Heart right ventricle (tissue), 16 donors: ENCODE results near the gene SMAP1. TPM values are rescaled to one million over a fixed set of nuclear protein-coding genes. Genes with fewer than 3 reads are reported as not detected.
A peak's percentile ranks its signal among the peaks of the same experiment; 100 is the strongest.

Experiments used
- ATAC-seq, 8 donors: fragments of 200-7000 bp; cut with Tn5 transposase; one replicate each; pipeline ENCODE4 v1.9.1; 2020; ENCODE audit warnings: mild to moderate bottlenecking in 8 of 8, moderate library complexity in 8 of 8, moderate number of reproducible peaks in 1 of 8
- DNase-seq, 2 donors: peaks; one replicate each; pipeline ENCODE4 v3.0.0-alpha.2; 2020
- H3K27ac ChIP-seq, 10 donors: fragments of 200-600 bp; sonication (generic) in 2 of 10; one replicate each; pipeline versions ENCODE4 v1.5.0 to v1.8.0; 2020 to 2022; ENCODE audit warnings: mild to moderate bottlenecking in 3 of 10
- H3K27me3 ChIP-seq, 7 donors: fragments of 200-600 bp; one replicate each; pipeline ENCODE4 v1.8.0; 2021 to 2022; ENCODE audit warnings: mild to moderate bottlenecking in 2 of 7
- H3K36me3 ChIP-seq, 9 donors: fragments of 200-600 bp; sonication (generic) in 1 of 9; one replicate each; pipeline versions ENCODE4 v1.5.0 to v1.8.0; 2020 to 2022; ENCODE audit warnings: mild to moderate bottlenecking in 2 of 9
- H3K4me1 ChIP-seq, 9 donors: fragments of 200-600 bp; sonication (generic) in 1 of 9; one replicate each; pipeline versions ENCODE4 v1.5.0 to v1.8.0; 2020 to 2022; ENCODE audit warnings: mild to moderate bottlenecking in 4 of 9
- H3K4me3 ChIP-seq, 10 donors: fragments of 200-600 bp; sonication (generic) in 2 of 10; one replicate each; pipeline versions ENCODE4 v1.5.0 to v1.8.0; 2020 to 2022; ENCODE audit warnings: mild to moderate bottlenecking in 7 of 10, moderate library complexity in 2 of 10
- H3K9me3 ChIP-seq, 11 donors: fragments of 200-600 bp in 10 of 11; sonication (generic) in 2 of 11; one replicate each; pipeline versions ENCODE4 v1.5.0 to v1.8.0; 2013 to 2022; ENCODE audit warnings: mild to moderate bottlenecking in 2 of 11, control low read depth in 1 of 11, moderate library complexity in 1 of 11
- CTCF ChIP-seq, 9 donors: fragments of 200-600 bp; sonication (generic) in 2 of 9; IDR thresholded peaks; one replicate each; pipeline versions ENCODE4 v1.5.0 to v1.8.0; 2021 to 2022; ENCODE audit warnings: antibody characterized with exemption in 9 of 9, mild to moderate bottlenecking in 5 of 9, moderate library complexity in 1 of 9
- WGBS, 2 donors: extraction: QIAGEN DNeasy Blood & Tissue Kit; methylation state at CpG; one replicate each; pipeline ENCODE4 v1.1.7; 2013; ENCODE audit warnings: inconsistent platforms in 1 of 2; 5-methylcytosine and 5-hydroxymethylcytosine counted together
- intact Hi-C, 10 donors: fragments of 100-400 bp; cut with DNase I; formaldehyde crosslinking; loops; one replicate each; pipeline versions ENCODE4 v1.11.1 to v1.14.2; 2022
- long read RNA-seq, 3 donors: library from polyadenylated mRNA; unstranded; transcript quantifications; one replicate each; pipeline ENCODE4 v2.0.0, GENCODE V29; 2020 to 2021
- polyA plus RNA-seq, 2 donors: library from polyadenylated mRNA; stranded (reverse); fragments of 200-250 nt; gene quantifications; one replicate each; pipeline ENCODE4 v1.2.3, GENCODE V29; 2013
- total RNA-seq, 10 donors: library from RNA; stranded (reverse); fragmentation: NEBNext Ultra II Directional in 3 of 10; extraction: Animal tissue kit (Norgen Biotek cat#: 25700) in 3 of 10; gene quantifications; one replicate each; pipeline versions ENCODE4 v1.2.1 to v1.2.4, GENCODE V29; 2021 to 2023
- donor health status: Arrhythmogenic right ventricular cardiomyopathy.
- donor health status: ischemic (EF 13 %, LVEDD 7.1; RV severe dilation, severe dysfunction).
- donor health status: healthy with polysubstance abuse.
- donor health status: DM: no; HTN: yes; CAD: no.
- donor health status: DM: no; HTN: no; CAD: no.
- donor health status: ischemic (EF 25% LVEDD 6.9; RV normal size, moderate dysfunction).
- donor health status: ischemic (EF 25% LVEDD 5.7; RV mildly dilated, moderate dysfunction).
- donor health status: healthy.
- donor health status: DM: yes; HTN: yes; CAD: no.
- donor health status: Ischemic cardiomyopathy.
- donor health status: ischemic (EF 35%, LVEDD 5.7; RV mildly dilated, moderate dysfunction).
- donor health status: nonischemic (EF 11% LVEDD 7.7; RV severe dilation, severe dysfunction).
- donor health status: DM: yes; HTN: yes; CAD: no.
- donor health status: PGD.
- donor health status: ischemic (EF 29% LVEDD 5.4; RV normal size, mild dysfunction).
- donor health status: nonischemic (EF 23%, LVEDD 6.1; RV moderate dilation, normal function).

SMAP1 gene
- total RNA-seq (10 to 100 TPM; 28.7 to 36.3 (median 31.0) TPM), polyA plus RNA-seq (10 to 100 TPM; 12.8 to 22.8 TPM)
- long read RNA-seq, donor 1, transcript SMAP1-203 (11 exons, 3,333 nt), result major isoform, 40 of 63 reads
- long read RNA-seq, donor 1, partial matches to known transcripts, result 8 of 63 reads
- long read RNA-seq, donor 1, other reads (novel, unspliced or antisense), result 14 of 63 reads
- long read RNA-seq, donor 2, transcript SMAP1-203 (11 exons, 3,333 nt), result major isoform, 45 of 84 reads
- long read RNA-seq, donor 2, partial matches to known transcripts, result 10 of 84 reads
- long read RNA-seq, donor 2, other reads (novel, unspliced or antisense), result 27 of 84 reads
- long read RNA-seq, donor 3, transcript SMAP1-203 (11 exons, 3,333 nt), result major isoform, 85 of 117 reads
- long read RNA-seq, donor 3, partial matches to known transcripts, result 8 of 117 reads
- long read RNA-seq, donor 3, other reads (novel, unspliced or antisense), result 22 of 117 reads

- no peaks in the 10 kb centered on the region for H3K36me3 ChIP-seq
- peaks cover 0 to 59% (median 41%) of the 10 kb centered on the region in 9 donors for H3K4me1 ChIP-seq
- intact Hi-C loops, result loop anchor here in 5 of 10 donors (5.0 to 10.0 kb wide), 3 partner anchors 101 to 619 kb away; partner anchors contain the start of genes SDHAF4 (in 5 of the 5) and OGFRL1 (in 1 of the 5)
- no peak for TF ChIP-seq CTCF (IDR thresholded peaks at IDR 0.05)
- peak within 1 kb of the TSS; percentile 77 to 96 (median 88) for H3K4me3 ChIP-seq
- DNase-seq (peak; percentile 95 to 97), ATAC-seq (peak; percentile 98 to 99 (median 99))
- H3K9me3 ChIP-seq, result no peaks in the 10 kb centered on the region
- H3K27ac ChIP-seq, result peak within 1 kb of the TSS; percentile 85 to 98 (median 96)
- H3K27me3 ChIP-seq, result no peaks in the 10 kb centered on the region
- 0 to 1% methylated on average over 61 to 89 of the region's 90 CpGs for WGBS, 2 donors
Observed at GRCh38 chr6:70667711-70668498, at the start of gene SMAP1. Gene SMAP1 (plus strand): TSS chr6:70667883. CDS start chr6:70668024, 141 bp downstream.

DNA sequence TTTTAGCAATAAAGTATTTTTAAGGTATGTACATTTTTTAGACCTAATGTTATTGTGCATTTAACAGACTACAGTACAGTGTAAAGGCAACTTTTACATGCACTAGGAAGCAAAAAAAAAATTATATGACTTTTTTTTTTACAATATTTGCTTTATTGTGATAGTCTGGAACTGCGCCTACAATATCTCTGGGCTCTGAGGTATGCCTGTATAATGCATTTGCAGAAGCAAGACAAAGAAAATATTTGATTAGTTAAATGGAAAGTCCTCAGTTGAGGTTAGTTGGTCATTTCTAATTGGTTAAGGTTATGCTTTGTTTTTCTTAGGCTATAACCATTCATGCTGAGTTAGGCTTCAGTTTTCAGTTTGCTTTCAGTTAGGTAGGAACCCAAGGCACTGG lies 46.9 kb upstream of the SMAP1 start:
- H3K36me3 ChIP-seq, result no peaks in the 10 kb centered on the region
- 82 to 95% methylated on average over 1 of the region's 1 CpG for WGBS, 2 donors
- no peak overlapping the region for H3K27ac ChIP-seq
- intact Hi-C loops, result no loop called here
- no peak for TF ChIP-seq CTCF (IDR thresholded peaks at IDR 0.05)
- ATAC-seq (no peak), DNase-seq (no peak)
- no peaks in the 10 kb centered on the region for H3K9me3 ChIP-seq
- H3K4me1 ChIP-seq, result no peaks in the 10 kb centered on the region
- H3K4me3 ChIP-seq, result no peak overlapping the region
- no peaks in the 10 kb centered on the region for H3K27me3 ChIP-seq

GRCh38 chr6:70622461-70622860 lies 45.2 kb upstream of the SMAP1 start:
- Histone ChIP-seq H3K4me1 (no peaks in the 10 kb centered on the region), H3K36me3 (no peaks in the 10 kb centered on the region), H3K27me3 (no peaks in the 10 kb centered on the region), H3K27ac (no peak overlapping the region), H3K4me3 (no peak overlapping the region), H3K9me3 (no peaks in the 10 kb centered on the region)
- intact Hi-C loops, result no loop called here
- no peak for TF ChIP-seq CTCF (IDR thresholded peaks at IDR 0.05)
- no peak for DNase-seq
- no peak for ATAC-seq
- 70 to 75% methylated on average over 1 of the region's 1 CpG for WGBS, 2 donors

DNA sequence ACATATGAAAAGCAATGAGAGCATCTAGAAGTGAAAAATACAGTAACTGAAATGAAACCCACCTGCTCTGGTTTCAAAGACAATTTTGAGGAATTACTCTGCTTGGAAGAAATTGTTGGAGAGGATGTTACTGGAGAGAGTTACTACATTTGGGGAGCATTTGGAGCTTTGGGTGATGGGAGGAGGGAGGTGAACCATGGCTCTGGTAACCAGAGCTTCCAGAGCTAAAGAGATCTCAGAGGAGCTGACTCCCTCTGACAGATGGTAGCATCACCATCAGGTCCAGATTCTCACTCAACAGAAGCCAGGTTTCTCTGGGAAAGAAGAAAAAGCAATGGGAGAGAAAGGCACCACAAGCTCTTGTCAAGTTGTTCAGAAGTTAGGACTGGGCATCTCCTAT lies 42.2 kb upstream of the SMAP1 start:
- no peak for ATAC-seq
- H3K27ac ChIP-seq, result no peak overlapping the region

More for the DNA sequence above, 42.2 kb upstream of the SMAP1 start:
- H3K4me3 ChIP-seq, result no peak overlapping the region
- TF ChIP-seq CTCF (IDR thresholded peaks at IDR 0.05), result no peak
- DNase-seq, result no peak
- H3K9me3 ChIP-seq, result no peaks in the 10 kb centered on the region
- no peaks in the 10 kb centered on the region for H3K27me3 ChIP-seq
- intact Hi-C loops, result no loop called here
- no peaks in the 10 kb centered on the region for H3K4me1 ChIP-seq
- H3K36me3 ChIP-seq, result no peaks in the 10 kb centered on the region
